SW480 (cell line): ENCODE measurements around the gene MMEL1.
"Not testable (repeated sequence)": the region's sequence is repeated elsewhere in the genome, so short reads cannot be mapped to it uniquely, and the experiment has no call there.

Experiments used
- DNase-seq: peaks from one replicate; pipeline ENCODE4 v3.0.0-alpha.2; 2016; ENCODE audit warnings: low spot score

The MMEL1 gene

GRCh38 chr1:2573250-2573920 is 59.4 kb downstream of the MMEL1 start:
- DNase-seq = no peak

GRCh38 chr1:2571348-2571747 is 61.5 kb downstream of the MMEL1 start:
- DNase-seq = no peak

- DNase-seq = no peak
Measured at GRCh38 chr1:2570332-2570731, 62.5 kb downstream of the MMEL1 start.

GRCh38 chr1:2569703-2570102 is 63.1 kb downstream of the MMEL1 start:
- not testable (repeated sequence) for DNase-seq

DNA sequence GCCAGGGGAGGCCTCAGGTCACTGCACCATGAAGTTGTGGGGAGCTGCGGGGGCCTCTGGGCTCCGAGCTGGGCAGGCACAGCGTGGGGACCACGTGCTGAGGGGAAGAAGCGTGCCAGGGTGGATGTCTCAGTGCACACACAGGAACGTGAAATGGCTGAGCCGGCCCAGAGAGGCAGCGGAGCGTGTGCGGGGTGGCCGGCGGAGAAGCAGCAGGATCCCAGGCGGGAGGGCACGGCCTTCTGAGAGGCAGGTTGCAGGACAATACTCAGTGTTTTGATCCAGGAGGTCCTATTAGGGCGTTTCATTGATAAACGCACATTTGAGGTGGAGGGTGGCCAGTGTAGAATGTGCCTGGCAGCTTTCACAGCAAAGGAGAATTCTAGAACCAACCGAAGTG is 63.8 kb downstream of the MMEL1 start:
- DNase-seq = no peak

DNA sequence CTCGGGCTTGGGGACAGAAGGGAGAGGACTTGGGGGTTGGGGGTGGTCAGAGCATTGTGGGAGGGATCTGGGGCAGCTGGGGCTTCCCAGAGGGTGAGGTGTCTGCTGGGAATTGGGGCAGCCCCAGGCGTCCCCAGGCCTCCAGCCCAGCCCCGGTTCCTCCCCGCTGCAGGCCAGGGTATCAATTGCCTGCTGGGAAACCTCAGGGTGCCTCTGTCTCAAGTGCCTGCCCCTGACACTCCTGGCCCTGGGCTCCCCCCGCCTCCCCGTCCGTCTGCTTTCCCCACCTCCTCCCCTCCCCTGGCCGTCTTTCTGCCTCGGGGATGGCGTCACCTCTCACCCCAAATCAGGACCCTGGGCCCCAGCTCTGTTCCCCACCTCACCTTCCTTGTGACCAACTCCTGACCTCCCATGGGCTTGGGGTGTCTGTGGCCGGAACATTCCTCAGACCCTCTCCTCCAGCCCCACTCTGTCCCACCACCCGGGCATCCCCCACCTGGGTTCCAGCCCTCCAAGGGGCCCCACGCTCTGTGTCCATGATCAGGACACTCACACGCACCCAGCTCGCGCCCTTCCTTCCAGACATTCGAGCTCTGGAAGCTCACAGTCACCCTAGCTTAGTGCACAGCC is 64.5 kb downstream of the MMEL1 start:
- DNase-seq = not testable (repeated sequence)

DNA sequence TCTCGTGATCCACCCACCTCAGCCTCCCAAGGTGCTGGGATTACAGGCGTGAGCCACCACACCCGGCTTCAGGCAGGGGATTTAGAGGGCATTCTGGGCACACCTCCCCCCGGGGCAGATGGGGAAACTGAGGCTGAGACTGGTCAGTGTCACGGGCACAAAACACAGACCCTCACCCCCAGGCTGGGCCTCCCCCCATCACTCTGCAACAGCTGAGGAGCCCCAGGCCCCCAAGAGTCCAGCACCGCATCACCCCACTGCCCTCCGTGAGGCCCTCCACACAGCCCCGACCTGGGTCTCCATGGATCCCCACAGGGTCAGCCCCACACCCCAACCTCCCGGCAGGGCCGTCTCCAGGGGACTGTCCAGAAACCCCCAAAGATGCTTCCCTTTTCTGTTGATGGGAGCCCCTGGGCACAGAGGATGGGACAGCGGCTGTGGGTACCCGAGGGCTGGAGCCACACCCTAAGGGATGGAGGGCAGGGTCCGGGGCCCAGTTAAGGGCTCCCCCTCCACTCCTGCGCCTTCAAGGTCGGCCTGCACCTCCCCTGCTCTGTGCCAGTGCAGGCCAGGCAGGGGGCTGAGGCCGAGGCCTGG is 65.6 kb downstream of the MMEL1 start:
- no peak for DNase-seq

- peak; percentile 82 for DNase-seq
Measured at GRCh38 chr1:2566101-2567045, 66.4 kb downstream of the MMEL1 start.

GRCh38 chr1:2564815-2565374 is 67.9 kb downstream of the MMEL1 start:
- DNase-seq = no peak

- no peak for DNase-seq
Measured at GRCh38 chr1:2564006-2564814, 68.6 kb downstream of the MMEL1 start.

DNA sequence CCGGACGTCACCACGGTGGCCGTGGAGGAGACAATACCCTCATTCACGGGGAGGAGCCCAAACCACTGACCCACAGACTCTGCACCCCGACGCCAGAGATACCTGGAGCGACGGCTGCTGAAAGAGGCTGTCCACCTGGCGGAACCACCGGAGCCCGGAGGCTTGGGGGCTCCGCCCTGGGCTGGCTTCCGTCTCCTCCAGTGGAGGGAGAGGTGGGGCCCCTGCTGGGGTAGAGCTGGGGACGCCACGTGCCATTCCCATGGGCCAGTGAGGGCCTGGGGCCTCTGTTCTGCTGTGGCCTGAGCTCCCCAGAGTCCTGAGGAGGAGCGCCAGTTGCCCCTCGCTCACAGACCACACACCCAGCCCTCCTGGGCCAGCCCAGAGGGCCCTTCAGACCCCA is 69.6 kb downstream of the MMEL1 start:
- DNase-seq = no peak

DNA sequence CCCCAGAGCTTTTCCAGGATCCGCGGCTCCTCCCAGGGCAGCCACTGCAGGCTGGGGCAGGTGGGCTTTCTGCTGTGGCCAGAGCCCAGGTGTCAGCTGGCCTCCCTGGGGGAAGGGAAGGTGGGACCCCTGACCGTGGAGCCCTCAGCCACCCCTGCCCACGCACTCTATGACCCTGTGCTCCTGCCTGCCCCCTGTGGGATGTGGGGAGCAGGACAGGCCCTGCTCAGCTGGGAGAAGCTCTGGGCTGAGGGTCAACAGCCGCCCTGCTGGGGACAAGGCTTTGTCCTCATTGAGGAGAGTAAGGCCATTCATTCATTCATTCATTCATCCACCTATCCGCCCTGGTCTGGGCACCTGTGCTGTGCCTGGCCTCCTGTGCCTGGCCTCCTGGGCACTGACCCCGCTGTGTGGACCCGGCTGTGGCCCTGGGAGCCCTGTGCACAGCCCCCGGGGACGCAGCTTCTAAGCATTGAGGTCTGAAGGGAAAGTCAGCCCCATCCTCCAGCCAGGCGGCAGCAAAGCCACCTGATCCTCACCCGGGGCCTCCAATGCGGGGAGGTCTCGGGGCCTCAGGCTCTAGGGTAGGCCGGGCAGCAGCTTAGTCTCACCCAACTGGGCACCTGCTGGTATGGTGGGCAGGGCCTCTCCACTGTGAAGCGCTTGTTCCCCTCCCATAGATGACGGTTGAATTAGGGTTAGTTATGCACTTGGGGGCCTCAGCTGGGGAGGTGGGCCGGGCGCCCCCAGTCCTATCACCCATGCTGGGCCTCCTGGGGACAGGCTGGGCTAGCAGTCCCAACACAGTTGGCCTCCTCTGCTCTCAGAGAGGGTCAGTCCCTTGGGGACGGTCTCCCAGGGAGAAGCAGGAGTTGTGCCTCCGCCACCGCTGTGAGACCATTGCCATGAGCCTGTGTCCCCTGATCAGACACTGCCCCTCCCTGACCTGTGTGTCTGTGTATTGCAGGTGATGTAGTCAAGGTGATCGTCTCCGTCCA is 70.6 kb downstream of the MMEL1 start:
- DNase-seq = no peak

DNA sequence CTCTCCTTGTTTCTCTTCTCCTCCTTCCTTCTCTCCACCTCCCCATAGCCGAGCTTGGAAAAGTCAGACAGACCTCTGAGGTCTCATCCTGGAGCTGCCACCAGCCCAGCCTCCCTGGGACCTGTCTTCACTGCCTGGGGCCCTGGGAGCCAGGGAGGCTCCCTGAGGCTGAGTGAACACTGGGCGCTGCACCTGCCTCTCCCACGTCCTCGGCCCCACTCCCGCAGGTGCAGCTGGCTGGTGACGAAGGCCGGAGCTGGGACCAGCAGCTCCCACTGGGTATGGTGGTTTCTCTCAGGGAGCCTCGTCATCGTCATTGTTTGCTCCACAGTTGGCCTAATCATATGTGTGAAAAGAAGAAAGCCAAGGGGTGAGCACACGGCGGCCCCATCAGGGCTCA is 71.4 kb downstream of the MMEL1 start:
- no peak for DNase-seq

- DNase-seq = no peak
Measured at GRCh38 chr1:2560299-2561073, 72.3 kb downstream of the MMEL1 start.

DNA sequence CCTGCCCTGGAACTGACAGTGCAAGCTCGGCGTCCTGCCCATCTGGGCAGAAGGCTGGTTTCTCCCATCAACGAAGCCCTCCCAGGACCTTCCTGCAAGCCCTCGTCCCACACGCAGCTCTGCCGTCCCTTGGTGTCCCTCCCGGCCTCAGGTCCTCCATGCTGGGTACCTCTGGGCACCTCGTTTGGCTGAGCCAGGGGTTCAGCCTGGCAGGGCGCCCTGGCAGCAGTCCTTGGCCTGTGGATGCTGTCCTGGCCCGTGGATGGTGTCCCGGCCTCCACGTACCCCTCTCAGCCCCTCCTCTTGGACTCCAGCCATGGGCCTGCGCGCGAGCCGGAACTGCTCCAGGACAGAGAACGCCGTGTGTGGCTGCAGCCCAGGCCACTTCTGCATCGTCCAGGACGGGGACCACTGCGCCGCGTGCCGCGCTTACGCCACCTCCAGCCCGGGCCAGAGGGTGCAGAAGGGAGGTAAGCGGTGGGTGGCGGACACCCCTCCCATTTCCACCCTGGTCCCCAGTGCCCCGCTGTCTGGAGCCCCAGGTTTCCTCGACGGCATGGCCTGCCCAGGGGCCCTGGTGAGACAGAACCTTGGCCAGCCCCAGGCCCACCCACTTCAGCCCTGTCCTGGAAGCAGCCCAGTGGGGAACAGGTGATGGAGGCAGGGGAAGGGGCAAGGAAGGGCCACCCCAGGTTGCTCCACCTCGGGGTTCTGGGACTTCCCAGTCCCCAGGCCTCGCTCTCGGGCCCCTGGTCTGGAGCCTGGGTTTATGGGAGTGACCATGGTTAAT is 73.1 kb downstream of the MMEL1 start:
- no peak for DNase-seq

DNA sequence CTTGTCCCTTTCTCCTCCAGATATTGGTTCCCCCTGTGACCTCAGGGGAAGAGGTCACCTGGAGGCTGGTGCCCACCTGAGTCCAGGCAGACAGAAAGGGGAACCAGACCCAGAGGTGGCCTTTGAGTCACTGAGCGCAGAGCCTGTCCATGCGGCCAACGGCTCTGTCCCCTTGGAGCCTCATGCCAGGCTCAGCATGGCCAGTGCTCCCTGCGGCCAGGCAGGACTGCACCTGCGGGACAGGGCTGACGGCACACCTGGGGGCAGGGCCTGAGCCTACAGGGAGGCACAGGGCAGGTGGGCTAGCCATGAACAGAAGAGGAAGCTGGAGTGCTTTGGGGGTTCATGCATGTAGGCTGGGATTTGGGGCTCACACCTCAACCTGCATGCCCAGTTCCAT is 74.0 kb downstream of the MMEL1 start:
- DNase-seq = no peak

GRCh38 chr1:2558420-2558819 is 74.4 kb downstream of the MMEL1 start:
- no peak for DNase-seq
